Measurements from ENCODE around the gene GFRA4.

The GFRA4 gene

DNA sequence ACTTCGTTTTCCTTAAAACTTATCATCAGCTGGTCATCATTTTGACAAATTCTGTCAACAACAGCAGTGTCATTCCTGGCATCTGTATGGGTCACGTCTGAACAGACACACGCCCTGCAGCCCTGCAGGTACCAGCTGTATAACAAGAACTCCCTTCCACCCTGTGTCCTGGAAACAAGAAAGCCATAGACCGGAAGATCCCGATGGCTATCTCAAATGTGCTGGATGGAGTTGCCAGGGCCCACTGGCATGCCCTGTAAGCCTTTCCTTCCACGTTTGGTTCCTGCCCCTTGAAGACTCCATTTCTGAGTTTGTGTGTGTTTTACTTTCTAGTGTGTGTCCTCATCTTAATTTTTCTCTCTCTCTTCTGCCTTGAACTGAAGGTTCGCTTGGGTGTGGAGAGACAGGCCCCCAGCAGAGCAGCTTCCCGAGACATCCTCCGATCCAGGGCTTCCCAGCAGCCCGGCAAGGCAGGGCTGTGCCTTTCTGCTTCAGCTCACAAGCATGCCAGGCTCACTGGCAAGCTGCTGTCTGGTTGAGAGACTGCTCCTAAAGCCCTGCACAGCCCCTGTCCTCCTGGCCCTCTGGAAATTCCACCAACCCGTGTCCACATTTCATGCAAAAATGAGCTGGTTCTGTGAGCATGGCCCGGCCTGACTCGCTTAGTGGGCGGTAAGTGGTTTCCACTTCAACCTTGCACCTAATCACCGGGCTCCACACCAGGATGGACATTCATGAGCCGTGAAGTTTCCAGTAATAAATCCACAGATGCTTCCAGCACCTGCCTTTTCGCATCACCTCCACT lies 8.7 kb downstream of the GFRA4 start:
- no peak for DNase-seq (ENCODE audit: low read depth in 2 of 2, low spot score in 1 of 2)

DNA sequence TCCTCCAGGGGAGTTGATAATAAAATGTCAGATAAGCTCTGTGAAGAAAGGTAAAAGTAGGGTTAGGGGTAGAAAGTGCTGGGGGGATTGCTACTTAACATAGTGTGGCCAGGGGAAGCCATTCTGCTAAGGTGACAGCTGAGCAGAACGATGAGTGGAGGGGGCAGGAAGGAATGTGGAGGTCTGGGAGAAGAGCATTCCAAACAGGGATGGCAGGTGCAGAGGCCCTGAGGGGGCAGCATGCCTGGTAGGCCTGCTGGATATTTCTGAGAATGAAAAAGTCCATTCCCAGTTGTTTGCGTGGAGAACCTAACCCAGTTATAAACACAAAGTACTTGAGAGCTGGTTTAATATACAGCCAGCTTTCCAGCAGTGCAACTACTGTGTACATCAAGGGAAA lies 9.3 kb downstream of the GFRA4 start:
- DNase-seq (ENCODE audit: low read depth in 2 of 2, low spot score in 1 of 2), result no peak

DNA sequence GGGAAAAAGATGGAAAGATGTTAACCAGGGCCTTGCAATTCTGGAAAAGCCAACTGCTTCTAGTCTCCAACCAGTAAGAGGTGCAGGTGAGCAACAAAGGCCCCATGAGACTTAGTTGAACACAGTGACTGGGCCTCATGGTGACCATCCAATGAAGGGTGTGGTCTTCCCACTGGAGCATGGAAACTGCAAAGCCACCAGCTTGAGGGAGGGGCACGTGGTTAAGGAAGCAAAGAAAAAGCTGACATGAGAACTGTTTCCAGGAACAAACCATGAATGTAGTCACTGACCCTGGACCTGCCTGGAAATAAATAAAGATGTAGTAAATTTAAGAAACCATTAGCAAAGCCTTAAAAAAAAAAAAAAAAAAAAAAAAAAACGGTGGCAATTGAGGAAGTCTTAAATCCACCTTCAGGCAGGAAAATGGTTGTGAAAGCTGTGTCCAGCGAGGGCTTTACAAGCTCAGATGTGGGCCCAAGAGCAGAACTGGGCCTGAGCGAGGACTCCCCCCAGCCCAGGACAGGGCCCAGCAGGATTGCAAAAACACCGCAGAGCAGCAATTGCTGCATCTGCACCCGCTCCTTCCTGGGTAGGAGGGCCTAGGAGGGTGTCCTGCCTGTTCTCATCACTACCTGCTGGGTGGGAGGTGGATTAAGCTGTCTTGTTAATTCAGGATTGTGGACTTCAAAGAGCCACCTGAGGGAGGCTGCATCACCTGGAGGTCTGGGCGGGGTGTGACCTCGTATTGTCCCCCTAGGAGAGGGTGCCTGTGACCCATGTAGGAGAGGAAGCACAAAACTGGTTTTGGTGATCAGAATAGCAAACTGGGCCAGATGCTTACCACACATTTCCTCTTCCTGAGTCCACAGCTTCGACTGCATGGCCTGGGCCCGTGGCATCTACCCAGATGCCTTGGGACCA lies 10.3 kb downstream of the GFRA4 start:
- no peak for DNase-seq (ENCODE audit: low read depth in 2 of 2, low spot score in 1 of 2)

- no peak for DNase-seq (ENCODE audit: low read depth in 2 of 2, low spot score in 1 of 2)
These were observed 11.0 kb downstream of the GFRA4 start for GRCh38 chr20:3652221-3652620.

DNA sequence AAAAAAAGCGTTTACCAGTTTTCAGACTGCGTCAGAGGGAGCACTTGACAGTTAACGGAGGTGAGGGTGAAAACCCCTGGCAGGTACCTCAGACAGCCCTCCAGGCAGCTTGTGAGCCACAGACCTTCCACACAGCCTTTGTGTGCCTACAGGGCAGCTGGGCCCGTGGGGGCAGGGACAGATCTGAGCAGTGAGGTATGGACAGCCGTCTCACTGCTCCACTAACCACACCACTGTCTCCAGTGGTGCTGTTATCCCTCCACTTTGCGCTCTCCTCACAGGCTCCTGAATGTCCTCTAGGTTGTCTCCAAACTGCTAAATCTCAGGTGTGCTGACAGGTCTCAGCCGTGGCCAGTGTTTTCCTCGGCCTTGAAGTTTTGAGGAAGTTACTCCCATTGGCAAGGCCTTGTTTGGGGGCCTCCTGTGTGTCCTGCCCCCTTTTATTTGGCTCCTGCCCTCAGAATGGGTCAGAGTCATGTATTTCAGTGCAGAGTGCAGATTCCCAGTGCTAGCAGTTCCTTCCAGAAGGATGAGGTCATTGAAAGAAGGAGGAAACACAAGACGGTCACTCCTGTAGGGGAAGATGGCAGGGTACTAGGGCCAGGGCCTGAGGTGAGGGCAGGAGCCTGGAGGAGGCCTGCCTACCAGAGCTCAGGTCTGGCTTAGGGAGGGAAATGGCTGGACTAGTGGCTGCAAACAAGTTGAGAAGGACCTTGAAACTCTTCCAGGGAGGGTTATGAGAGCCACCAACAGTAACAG lies 11.8 kb downstream of the GFRA4 start:
- no peak for DNase-seq (ENCODE audit: low read depth in 2 of 2, low spot score in 1 of 2)

DNA sequence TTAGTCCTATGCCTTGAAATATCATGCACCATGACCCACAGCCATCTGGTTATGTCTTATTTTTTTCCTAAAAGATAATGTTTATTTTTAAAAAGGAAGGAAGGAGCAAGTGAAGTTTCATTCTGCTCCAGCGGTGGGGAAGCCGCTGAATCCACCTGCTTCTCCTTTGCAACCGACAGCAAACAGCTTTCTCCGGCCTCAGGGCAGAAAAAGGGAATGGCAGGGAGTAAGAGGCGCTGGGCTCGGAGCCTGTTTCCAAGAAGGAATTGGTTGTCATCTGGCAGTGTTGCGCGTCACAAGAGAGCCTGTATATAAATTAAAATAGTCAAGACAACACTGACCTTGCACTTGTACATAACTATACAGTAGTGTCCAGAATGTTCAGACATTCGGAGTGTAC lies 14.2 kb downstream of the GFRA4 start:
- DNase-seq (ENCODE audit: low read depth in 2 of 2, low spot score in 1 of 2), result no peak

DNA sequence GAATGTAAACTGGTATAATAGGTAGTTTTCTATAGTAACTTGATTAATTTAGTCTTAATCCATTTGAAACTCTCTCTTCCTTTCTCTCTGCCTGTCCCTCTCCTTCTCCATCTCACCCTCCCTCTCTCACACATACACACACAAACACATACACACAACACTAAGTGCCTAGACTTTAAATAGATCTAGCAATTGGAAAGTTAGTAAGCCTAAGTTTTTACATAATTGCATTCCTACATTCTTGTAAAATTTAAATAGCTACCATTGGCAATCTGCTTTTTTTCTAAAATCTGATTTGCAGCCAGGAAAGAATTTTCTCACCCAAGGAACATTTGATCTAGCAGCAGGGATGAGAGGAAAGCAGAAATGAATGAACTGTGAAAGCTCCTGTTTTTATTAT lies 15.7 kb downstream of the GFRA4 start:
- no peak for DNase-seq (ENCODE audit: low read depth in 2 of 2, low spot score in 1 of 2)

DNA sequence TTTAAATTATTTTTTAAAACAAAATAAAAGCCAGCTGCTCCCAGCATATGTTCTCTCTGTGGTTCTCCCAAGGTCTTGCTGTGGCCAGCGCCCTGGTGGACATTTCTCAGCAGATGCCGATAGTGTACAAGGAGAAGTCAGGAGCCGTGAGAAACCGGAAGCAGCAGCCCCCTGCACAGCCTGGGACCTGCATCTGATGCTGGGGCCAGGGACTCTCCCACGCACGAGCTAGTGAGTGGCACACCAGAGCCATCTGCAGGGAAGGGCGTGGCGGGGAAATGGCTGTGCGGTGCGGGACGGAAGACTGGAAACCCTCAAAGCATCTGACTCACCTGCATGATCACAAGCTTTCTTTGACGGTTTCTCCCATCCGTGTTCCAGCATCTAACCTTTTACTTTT lies 16.5 kb downstream of the GFRA4 start:
- DNase-seq (ENCODE audit: low read depth in 2 of 2, low spot score in 1 of 2), result no peak

- no peak for DNase-seq (ENCODE audit: low read depth in 2 of 2, low spot score in 1 of 2)
These were observed 17.1 kb downstream of the GFRA4 start for GRCh38 chr20:3646067-3646440.

DNA sequence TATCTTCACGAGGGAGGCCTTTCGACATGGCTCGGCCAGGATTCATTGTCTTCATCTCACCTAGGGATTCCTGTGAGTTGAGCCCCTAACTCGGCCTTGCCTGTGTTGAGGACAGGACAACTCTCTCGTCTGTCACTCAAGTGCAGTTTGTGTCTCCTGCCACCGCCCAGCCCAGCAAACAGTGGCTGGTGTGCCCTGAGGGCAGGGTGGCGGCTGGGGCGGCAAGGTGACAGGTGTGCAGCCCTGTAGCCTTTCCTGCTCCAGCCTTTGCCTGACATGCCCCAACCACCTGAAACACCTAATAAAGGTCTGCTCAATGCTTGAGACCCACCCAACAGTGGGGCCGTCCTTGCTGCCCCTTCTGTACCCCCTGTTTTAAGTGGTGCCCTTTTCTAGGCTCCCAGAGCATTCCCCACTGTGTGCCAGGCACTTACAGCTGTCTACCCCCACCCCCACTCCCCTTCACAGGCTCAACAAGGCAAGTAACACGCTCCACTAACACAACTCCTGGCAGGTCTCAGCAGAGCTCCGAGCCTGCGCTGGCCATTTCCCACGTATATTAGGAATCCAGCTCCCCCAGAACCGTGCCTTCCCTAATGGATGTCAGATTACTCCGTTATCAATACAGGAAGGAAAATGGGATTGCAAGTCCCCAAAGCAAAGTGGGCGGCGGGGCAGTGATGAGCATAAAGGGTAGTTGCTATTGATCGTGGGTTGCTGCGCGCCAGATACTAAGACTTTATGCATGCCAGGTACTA lies 17.7 kb downstream of the GFRA4 start:
- no peak for DNase-seq (ENCODE audit: low read depth in 2 of 2, low spot score in 1 of 2)

DNA sequence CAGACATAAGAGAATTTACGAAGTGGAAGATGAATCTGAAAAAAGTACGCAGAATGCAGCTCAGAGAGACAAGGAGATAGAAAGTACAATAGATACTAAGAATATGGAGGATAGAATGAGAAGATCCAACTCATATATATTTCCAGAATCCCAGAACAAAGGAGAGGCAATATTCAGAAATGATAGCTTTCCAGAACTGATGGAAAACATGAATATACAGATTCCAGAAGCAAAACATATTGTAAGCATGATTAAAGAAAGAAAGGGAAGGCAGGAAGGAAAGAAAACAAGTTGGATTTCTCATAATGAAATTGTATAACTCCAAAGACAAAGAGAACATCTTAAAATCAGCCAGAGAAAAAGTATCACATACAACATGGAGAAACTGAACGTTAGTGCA lies 22.9 kb downstream of the GFRA4 start:
- no peak for DNase-seq (ENCODE audit: low read depth in 2 of 2, low spot score in 1 of 2)

DNA sequence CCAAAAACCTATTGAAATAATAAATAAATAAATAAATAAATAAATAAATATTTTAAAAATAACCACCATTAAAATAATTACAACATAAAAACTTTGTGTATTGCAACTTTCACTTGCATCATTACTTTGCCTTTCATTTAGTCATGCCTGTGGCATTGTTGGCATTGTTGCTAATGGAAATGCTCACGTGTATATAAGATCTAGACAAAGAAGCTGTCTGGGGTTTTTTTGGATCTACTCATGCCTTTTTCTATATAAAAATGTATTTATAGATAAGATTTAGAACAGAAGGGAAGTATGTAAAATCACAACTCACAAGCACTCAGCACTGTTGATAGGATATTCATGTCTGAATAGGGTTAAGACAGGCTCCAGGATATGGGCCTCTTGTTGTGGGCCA lies 27.9 kb downstream of the GFRA4 start:
- no peak for DNase-seq (ENCODE audit: low read depth in 2 of 2, low spot score in 1 of 2)

DNA sequence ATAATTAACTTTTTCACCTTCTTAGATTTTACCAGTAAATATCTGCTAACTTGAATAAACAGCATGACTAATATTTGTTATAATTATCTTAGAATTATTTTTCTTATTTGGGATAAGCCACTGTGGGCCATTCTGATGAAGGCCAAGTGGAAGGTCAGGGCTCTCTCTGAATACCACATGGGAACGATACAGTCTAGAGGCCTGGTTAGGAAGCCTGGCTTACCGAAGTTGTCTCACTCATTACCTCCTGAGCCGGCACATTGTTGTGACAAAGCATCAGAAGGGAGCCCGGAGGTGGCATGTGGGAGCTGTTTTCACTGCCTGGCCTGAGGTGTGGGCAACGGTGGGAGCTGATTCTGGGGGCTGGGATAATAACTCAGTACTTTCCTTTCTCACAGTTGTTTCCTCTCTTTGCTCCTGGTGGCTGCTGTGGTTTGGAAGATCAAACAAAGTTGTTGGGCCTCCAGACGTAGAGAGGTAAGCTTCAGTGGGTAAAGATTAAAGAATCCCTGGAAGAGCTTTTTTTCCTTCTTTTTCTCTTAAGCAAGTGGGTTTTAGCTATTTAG lies 29.2 kb downstream of the GFRA4 start:
- DNase-seq (ENCODE audit: low read depth in 2 of 2, low spot score in 1 of 2), result no peak

GRCh38 chr20:3632311-3633004 lies 30.7 kb downstream of the GFRA4 start:
- DNase-seq (ENCODE audit: low read depth in 2 of 2, low spot score in 1 of 2), result no peak

GRCh38 chr20:3631534-3631933 lies 31.7 kb downstream of the GFRA4 start:
- no peak for DNase-seq (ENCODE audit: low read depth in 2 of 2, low spot score in 1 of 2)

DNA sequence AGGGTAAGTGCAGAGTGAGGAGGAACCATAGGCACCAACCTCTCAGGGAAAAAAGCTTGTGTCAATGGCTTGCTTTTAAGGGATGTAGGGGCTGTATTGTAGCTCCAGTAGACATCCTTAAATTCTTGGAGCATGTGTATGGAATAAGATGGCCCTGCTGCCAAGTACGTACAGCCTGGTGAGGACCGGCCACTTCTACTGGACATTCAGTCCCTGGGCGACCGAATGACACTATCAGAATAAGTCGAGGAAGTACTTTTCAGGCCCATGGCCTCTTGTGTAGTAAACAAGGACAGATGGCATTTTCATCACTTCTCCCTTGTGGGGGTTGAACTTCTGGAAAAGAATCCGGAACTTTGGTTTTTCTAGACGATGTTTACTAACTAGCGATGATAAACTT lies 32.8 kb downstream of the GFRA4 start:
- no peak for DNase-seq (ENCODE audit: low read depth in 2 of 2, low spot score in 1 of 2)

- DNase-seq (ENCODE audit: low read depth in 2 of 2, low spot score in 1 of 2), result no peak
These were observed 33.3 kb downstream of the GFRA4 start for GRCh38 chr20:3629893-3630292.

- no peak for DNase-seq (ENCODE audit: low read depth in 2 of 2, low spot score in 1 of 2)
These were observed 34.5 kb downstream of the GFRA4 start for GRCh38 chr20:3628502-3629314.

- no peak for DNase-seq (ENCODE audit: low read depth in 2 of 2, low spot score in 1 of 2)
These were observed 35.7 kb downstream of the GFRA4 start for GRCh38 chr20:3627476-3627875.

Measured in stimulated activated CD8-positive, alpha-beta memory T cell treated with anti-CD3 and anti-CD28 coated beads, Interleukin-4, amount 100 ng/mL, for 1 hour (primary cell).